Activated CD4-positive, alpha-beta T cell treated with anti-CD3 and anti-CD28 coated beads, Interleukin-2, amount 50 U/mL, for 4 hours (primary cell): ENCODE results near the gene MOB1A.
"Not testable (repeated sequence)": the region's sequence is repeated elsewhere in the genome, so short reads cannot be mapped to it uniquely, and the experiment has no call there.

Experiments used
- DNase-seq, 2 experiments: peaks; one replicate each; pipeline ENCODE4 v3.0.0-alpha.2; 2020

The MOB1A gene

DNA sequence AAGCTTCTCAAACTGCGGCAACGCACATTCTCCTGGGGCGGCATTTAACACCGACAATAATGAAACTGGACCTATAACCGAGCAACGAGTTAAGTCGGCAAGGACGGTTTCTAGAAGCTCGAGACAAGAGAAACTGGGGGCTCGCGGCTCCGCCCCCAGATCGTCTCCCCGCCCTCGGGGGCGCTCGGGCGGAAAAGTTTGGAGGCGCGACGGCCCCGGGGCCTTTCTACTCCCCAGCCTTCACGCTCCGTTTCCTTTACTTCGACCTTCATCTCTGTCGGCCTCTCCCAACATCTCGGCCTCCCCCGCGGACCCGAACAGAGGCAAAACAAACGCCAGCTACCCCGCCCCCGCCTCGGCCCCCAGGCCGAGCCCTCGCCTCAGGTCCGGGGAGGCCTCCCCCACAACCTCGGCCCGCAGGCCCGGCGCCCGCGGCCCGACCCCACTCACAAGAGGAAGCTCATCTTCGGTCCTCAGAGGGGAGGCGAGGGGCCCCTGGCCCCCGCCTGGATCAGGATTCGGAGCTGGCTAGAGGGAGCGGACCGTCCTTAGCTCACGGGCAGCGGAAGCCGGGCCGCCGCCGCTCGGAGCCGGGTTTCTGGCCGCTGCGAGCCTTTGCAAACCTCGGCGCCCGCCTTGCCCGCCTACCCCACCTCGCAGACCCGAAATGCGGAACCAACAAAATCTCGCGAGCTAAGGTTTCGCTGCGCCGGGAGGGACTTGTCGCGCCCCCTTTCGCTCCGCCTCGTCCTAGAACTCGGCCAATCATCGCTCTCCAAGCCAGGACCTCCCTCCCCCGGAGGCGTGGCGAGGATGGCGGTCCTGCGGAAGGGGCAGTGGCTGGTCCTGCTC is at the start of gene MOB1A:
Gene MOB1A, minus strand, starts transcription at position 669 of the 852 bp plus-strand sequence. Its CDS starts 205 bp downstream, at position 464.
- DNase-seq, result peak; percentile 96

DNA sequence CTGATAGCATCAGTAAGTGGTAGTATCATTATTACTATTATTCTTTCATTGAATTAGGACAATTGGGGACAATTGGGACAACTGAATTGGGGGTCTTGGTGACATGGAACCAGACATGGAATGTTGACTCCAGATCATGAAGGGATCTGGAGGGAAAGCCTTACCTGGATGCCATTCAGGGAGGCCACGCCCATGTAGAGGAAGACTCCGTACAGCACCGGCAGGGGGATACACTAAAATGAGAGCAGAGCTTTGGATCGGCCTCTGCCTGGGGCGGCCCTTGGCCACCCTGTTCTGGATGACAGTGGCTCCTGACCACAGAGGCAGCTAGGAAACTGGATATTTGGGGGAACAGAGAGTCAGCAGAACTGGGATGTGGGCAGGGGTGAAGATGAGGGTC is 49.0 kb upstream of the MOB1A start:
- DNase-seq, result no peak

DNA sequence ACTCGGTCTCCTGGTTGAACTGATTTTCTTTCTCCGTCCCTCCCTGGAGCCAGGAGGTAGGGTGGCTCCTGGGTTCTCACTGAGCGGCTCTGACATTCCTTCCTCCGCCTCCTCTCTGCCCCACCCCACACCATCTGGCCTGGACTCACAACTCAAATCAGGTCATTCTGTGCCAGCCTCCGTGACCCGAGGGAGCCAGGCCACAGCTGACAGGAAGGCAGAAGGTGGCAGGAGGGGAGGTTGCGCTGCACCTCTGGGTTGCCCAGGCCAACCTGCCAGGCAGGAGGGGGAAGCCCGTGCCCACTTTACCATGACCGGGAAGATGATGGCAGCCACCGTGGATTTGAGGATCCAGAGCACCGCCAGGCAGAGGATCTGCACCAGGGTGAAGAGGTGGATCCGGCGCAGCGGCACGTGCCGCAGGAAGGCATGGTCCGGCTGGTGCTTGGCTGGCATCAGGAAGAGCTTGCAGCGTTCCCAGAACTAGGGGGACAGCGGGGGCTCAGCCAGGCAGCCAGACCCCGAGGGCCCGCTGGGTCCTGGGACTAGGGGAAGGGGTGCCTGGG is 48.1 kb upstream of the MOB1A start:
- no peak for DNase-seq

DNA sequence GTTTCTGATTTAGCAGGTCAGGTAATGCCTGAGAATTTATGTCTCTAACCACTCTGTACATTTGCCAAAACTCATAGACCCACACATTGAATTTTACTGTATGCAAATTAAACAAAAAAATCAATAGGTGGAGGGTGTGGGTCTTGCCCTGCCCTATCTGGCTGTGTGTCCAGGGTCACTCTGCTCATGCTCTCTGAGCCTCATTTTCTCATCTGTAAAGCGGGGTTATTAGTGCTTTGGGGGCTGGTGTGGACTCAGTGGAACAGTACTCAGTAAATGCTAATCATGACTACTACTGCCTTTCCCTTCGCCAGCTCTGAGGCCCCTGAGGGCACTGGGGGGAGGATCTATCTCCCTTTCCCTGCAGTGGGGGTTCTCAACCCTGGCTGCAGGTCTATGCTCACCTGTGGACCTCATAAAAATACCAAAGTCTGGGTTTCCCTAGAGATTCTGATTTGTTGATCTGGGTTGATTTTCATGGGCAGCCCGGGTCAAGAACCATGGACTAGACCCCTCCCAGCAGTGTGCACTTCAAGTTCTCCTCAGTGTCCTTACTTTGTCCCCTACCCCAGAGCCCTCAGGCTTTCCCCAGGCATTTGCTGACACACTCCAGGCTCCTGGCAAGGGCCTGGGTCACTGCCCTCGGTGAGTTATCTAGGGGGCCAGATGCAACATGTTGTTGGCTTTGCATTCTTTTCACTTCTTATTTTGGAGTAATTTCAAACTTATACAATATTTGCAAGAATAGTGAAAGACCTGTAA is 47.2 kb upstream of the MOB1A start:
- no peak for DNase-seq

DNA sequence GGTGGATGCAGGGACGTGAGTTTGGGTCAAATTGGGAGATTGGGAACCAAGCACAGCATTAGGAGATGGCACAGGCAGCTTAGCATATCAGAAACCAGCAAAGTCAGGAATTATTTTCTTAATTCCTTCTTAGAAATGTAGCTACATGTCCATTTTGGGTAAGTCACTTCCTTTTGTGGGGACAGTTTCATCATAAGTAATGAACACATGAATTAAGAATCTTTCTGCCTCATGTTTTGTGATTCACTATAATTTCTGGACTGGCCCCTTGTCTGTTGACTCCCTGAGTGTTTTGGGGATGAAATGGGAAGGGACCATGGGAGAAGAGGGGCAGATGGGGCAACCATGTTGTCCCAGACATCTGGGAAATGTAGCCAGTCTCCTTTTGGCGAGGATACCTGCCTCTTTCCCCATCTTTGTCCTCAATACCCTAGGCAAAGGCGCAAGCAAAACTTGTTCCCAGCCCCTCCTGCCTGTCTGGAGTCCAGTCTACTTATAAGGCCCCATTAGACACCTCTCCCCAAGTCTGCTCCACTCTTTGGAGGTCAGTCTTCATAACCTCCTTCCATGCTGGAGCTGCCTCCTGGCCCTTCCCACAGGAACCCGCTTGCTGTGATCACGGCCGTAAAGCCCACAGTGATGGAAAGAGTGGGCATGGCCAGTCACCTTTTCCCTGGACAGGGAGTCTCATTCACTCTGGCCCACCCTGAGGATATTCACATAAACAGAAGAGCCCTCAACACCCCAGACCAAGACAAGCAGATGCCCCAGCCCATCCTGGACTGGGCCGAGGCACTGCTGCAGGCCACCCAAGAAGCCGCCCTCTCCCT is 45.5 kb upstream of the MOB1A start:
- DNase-seq, result no peak

DNA sequence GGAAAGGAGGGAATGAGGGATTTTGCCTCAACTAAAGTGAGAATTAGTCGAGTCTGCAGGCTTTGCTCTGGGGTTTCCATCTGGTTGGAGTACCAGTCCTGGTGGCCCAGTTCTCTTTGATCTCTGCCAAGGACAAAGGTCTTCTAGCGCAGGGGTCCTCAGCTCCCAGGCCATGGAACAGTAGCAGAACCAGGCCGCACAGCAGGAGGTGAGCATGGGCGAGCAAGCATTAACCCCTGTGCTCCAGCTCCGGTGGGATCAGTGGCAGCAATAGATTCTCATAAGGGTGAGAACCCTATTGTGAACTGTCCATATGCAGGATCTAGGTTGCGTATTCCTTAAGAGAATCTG is 43.6 kb upstream of the MOB1A start:
- no peak for DNase-seq

DNA sequence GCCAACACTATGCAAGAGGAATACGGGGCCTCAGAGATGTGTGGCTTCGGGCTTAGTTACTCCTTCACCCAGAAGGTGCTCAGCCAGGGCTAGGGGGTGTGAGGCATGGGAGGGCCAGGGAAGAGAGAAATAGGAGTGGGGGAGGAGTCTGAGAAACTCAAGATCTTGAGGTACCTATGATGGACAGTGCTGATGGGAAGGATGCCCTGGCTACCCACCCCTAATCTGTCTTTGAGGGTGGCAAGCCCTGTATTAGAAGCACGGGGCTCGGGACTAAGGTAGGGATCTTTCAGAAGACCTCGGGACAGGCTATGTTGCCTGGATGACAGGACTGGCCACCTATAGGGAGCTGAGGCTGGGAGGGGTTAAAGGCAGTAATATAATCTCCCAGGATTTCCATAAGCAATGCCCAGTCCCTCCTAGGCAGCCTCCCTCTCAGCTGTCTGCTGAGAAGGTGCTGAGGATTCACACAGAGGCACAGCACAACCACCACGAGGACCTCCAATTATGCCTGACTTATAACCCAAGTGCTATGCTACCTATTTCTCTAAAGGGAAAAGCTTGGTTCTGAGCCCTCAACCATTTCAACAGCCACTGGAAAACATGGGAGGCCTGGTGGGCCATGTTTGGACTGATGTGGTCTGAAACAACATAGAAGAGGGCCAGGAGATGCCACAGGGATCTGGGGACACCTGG is 43.1 kb upstream of the MOB1A start:
- no peak for DNase-seq

DNA sequence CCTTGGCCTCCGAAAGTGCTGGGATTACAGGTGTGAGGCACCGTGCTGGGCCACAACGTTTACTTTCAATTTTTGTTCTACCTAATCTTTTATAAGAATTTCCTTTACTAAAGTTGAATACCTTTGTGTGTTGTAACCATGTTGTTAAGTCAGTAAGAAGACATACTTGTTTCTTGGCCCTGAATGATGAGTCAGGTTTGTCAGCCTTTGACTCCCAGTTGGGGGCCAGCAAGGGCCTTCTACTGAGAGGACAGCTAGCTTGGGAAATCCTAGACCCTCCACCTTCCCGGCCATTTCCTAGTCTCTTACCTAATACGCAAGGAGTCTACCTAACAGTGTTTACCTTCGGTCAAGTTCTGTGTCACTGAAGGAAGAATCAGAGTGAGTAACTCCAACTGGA is 42.4 kb upstream of the MOB1A start:
- no peak for DNase-seq

DNA sequence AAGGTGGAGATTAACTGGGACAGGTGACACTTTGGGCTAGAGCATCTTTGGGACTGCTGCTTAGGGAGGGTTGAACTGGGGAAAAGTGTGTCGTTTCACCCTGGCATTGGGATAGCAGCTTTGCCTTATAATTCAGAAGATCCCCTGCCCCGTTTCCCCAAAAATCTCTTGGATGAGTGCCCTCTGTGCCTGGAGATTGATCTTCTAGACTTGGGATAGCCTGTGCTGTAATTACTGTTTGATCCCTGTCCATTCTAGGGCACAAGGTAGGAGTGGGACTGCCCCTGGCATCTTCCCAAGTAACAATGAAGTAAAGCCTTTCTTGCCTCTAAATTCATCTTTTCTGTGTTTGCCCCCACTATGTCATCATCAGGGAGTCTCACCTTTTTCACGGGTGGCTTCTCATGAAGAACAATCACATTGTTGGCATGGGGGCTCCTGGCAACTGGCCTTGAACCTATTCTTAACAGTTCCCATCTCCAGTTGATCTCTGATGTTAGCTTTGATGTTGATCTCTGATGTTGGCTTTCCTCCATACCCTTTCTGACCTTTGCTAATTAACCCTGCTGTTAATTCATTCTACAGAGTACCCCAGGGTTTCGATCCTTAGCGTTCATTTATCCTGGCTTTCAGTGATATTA is 41.3 kb upstream of the MOB1A start:
- no peak for DNase-seq

DNA sequence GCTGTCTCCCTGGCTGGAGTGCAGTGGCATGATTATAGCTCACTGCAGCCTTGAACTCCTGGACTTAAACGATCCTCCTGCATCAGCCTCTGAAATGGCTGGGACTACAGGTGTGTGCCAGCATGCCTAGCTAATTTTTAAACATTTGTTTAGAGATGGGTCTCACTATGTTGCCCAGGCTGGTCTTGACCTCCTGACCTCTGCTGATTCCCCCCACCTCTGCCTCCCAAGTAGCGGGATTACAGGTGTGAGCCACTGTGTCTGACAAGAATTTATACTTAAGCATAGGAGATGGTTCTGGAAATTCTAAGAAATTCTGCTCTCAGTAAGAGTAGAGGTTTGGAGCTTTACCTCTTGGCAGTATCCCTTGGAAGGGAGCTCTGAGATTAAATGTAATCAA is 38.0 kb upstream of the MOB1A start:
- DNase-seq, result no peak

DNA sequence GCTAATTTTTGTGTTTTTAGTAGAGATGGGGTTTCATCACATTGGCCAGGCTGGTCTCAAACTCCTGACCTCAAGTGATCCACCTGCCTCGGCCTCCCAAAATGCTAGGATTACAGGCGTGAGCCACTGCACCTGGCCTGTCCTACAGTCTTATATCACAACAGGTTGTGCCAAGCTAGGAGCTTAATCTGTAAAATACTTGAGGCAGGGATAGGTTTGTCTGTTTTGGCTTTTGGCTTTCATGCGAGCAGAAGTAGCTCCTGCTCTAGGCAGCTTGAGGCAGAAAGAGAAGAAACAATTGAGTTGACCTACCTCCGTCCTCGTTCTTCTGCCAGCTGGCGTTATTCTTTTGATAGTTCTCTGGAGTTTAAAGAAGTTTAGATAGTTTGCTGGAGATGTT is 37.1 kb upstream of the MOB1A start:
- not testable (repeated sequence) for DNase-seq

DNA sequence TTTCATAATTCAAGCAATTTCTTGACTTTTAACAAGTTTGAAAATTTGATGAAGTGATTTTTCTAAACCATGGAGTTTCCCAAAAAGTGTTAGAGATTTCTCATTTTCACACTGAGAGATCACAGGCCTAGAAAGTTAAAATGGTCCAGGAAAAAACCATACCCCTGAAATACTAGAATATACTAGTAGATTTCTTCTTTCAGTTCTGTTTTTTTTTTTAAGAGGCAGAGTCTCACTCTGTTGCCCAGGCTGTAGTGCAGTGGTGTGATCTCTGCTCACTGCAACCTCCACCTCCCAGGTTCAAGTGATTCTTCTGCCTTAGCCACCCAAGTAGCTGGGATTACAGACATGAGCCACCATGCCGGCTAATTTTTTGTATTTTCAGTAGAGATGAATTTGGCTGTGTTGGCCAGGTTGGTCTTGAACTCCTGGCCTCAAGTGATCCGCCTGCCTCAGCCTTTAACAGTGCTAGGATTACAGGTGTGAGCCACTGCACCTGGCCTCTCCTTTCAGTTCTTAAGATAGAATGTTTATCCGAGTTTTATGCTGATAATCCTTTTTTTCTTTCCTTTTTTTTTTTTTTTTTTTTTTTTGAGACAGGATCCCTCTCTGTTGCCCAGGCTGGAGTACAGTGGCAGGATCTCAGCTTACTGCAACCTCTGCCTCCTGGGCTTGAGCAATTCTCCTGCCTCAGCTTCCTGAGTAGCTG is 34.2 kb upstream of the MOB1A start:
- no peak for DNase-seq

DNA sequence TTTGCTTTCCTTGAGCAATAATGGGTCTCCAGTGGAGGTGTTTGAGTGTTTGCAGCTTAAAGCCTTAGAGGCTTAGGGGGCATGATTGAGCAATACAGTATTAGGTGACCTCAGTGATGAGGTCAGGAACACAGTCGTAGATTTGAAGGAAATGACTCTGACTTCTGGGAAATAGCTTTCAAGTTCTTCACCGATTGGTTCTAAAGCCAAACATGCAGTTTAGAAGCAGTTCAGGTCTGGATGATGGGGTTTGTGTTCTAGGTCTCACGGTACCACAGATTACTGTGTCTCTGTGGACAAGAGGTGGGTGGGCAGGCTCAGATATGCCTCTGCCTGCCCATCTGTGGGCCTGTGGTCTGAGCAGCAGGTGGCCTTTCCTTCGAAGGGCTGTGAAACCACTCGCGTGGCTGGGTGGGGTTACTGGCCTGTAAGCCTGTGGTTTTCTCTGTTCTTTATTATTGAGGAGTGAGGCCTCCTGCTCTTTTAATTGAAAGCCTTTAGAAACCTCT is 27.6 kb upstream of the MOB1A start:
- DNase-seq, result no peak

DNA sequence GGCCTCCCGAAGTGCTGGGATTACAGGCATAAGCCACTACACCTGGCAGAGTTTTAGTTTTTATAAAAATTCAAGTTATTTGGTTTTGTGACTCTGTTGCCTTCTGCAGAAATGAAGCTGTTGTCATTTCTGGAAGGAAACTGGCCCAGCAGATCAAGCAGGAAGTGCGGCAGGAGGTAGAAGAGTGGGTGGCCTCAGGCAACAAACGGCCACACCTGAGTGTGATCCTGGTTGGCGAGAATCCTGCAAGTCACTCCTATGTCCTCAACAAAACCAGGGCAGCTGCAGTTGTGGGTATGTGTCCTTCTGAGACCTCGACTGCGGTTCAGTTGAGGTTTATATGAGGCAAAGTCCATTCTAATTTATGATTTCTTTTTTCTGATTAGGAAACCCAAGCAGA is 26.9 kb upstream of the MOB1A start:
- DNase-seq, result no peak

DNA sequence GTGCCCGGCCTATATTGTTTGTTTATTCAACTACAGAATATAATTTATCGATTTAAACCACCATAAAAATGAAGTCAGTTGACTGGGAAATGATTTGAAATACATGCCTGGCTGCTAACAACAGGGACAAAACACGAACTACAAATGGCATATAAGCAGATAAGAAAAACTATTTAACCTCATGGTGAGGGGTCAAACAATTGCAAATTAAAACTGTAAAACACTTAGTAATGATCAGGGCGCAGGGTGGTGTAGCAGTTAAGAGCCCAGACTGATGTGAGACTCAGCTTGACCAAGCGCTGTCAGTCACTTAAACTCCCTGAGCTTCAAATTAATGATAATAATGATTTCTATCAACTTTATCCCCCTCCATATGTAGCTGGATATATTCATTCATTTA is 26.4 kb upstream of the MOB1A start:
- no peak for DNase-seq

DNA sequence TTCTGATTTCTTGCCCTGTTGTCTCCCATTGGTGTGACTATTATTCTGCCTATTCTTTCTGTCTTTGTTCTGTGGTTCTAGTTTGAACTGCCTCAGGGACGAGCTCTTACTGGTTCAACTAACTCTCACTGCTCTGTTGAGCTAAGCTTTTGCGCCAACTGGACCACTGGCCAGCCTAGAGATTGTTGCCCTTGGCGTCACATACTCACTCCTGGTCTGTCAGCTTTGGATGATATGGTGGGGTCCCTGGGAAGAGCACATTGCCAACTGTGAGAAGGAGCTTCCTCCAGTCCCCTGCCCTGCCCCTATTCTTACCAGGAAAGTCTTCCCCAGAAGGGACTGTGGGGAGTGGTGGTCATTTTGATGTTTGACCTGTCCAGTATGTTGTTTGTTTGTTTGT is 25.8 kb upstream of the MOB1A start:
- no peak for DNase-seq

DNA sequence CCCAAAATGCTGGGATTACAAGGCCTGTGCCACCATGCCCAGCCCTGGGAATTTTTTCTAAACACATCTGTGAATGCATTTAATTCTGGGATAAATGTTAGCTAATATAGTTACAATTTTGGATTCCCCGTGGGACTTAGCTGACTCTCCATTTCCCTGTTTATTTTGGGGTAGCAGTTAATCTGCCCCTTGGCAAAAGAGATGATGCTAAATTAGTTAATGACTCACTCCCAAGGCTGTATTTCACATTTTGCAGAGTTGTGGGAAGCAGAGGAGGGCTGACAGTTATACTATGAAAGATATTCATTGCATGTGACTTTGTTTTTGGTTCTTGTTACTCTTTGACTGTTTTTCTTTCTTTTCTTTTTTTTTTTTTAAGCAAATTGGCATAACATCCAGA is 22.9 kb upstream of the MOB1A start:
- DNase-seq, result no peak

DNA sequence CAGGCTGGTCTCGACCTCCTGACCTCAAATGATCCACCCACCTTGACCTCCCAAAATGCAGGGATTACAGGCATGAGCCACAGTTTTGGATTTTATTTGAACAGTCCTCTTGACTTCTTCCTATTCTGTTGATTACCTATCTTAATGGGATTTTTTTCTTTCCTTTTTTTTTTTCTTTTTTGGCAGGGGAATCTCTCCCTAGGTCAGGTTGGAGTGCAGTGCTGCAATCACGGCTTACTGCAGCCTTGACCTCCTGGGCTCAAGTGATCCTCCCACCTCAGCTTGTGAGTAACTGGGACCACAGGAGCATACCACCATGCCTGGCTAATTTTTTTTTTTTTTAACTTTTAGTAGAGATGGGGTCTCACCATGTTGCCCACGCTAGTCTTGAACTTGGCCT is 22.5 kb upstream of the MOB1A start:
- no peak for DNase-seq

DNA sequence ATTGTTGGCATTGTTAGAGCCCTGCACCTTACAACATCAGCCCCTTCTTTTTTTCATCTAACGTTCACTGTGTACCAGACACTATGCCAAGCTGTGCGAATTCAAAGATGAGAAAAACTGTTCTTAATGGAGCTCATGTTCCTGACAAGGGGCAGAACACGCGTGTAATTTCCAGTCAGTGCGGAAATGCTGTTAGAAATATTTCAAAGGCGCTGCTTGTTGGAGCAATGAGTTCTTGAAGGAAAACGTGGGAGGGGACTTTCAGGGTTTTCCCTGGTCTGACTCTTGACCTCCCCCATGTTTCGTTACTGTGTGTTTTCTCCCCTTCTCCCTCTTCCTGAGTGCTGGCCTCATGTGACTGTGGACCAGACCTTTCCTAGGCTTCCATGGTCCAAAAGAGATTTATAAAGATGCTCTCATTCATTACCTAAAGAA is 21.2 kb upstream of the MOB1A start:
- peak in 1 of 2 experiments; percentile 28 for DNase-seq

DNA sequence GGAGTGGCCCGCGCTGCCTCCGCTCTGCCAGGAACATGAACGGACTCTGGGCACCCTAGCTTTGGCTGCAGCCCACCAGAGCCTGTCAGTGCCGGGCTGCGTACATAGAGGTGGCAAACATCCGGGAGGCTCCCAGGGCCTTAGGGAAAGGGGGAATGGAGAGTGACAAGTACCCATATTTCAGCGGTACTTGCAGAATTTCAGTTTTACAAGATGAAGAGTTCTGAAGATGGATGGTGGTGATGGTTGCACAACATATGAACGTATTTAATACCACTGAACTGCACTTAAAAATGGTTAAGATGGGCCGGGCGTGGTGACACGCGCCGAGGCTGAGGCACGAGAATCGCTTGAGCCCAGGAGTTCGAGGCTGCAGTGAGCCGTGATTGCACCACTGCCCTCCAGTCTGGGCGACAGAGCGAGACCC is 20.6 kb upstream of the MOB1A start:
- DNase-seq, result no peak
